HCT116 (cell line): ENCODE data around the gene RMI2. TPM values are rescaled to one million over a fixed set of nuclear protein-coding genes. Genes with fewer than 3 reads are reported as not detected.

Experiments
- ATAC-seq: fragments of 200-7000 bp; cut with Tn5 transposase; 2 replicates; pipeline ENCODE4 v1.9.1; 2020; ENCODE audit warnings: mild to moderate bottlenecking, moderate library complexity
- BruUV-seq: library from RNA; stranded (reverse); fragments of 400-500 nt; replicated peaks from 2 replicates; lab custom pipeline; 2021; lab: Mats Ljungman, UMichigan
- CTCF ChIA-PET: fragments of 300-600 bp; sonication (Branson Sonifier 250); formaldehyde crosslinking; loops from one replicate; lab custom pipeline; 2021; ENCODE audit warnings: antibody characterized with exemption; lab: Charles Lee
- POLR2A ChIA-PET: fragments of 300-600, 350-600 bp; sonication (Branson Sonifier 250); formaldehyde crosslinking; loops from one replicate; lab custom pipeline; 2021; ENCODE audit warnings: antibody characterized with exemption; lab: Charles Lee
- RAD21 ChIA-PET, 2 experiments: fragments of 300-600 bp; sonication (Branson Sonifier 250); formaldehyde crosslinking; loops; one replicate each; lab custom pipeline; 2023; ENCODE audit warnings: low total read pairs in 2 of 2; ENCODE audit not compliant: uncharacterized antibody in 2 of 2, unreplicated experiment in 2 of 2, low non-redundant PET in 1 of 2; lab: Charles Lee
- DNase-seq: peaks from one replicate; pipeline ENCODE4 v3.0.0-alpha.2; 2010; ENCODE audit warnings: low read depth, low spot score
- H2AFZ ChIP-seq: fragments of 200-600 bp; shearing (Covaris generic), sonication (generic); 2 replicates; pipeline ENCODE4 v1.6.1; 2017; ENCODE audit warnings: low read depth, mixed run types, mixed read lengths, antibody characterized with exemption, low read length; ENCODE audit not compliant: poor library complexity, severe bottlenecking
- H3K27ac ChIP-seq: 2 replicates; pipeline ENCODE4 v1.5.1; 2012; ENCODE audit warnings: low read depth, low read length
- H3K27me3 ChIP-seq: fragments of 200-600 bp; sonication (generic); 2 replicates; pipeline ENCODE4 v1.6.1; 2016; ENCODE audit warnings: mixed run types, low read length, mixed read lengths; ENCODE audit not compliant: insufficient read depth
- H3K36me3 ChIP-seq, 2 experiments: fragments of 200-500 bp in 1 of 2; fragments of 200-600 bp in 1 of 2; sonication (Bioruptor generic) in 1 of 2; sonication (generic) in 1 of 2; 2 replicates each; pipeline versions ENCODE4 v1.5.1 to v1.6.1; 2014 to 2016; ENCODE audit warnings: low read length in 2 of 2, inconsistent platforms in 1 of 2, mixed read lengths in 1 of 2, mixed run types in 1 of 2; ENCODE audit not compliant: insufficient read depth in 2 of 2, control insufficient read depth in 1 of 2
- H3K4me1 ChIP-seq, 2 experiments: fragments of 200-600 bp in 1 of 2; sonication (generic) in 1 of 2; 2 replicates each; pipeline versions ENCODE4 v1.5.1 to v1.6.1; 2012 to 2017; ENCODE audit warnings: low read length in 2 of 2, inconsistent platforms in 1 of 2, mild to moderate bottlenecking in 1 of 2, mixed read lengths in 1 of 2, mixed run types in 1 of 2, moderate library complexity in 1 of 2; ENCODE audit not compliant: insufficient read depth in 2 of 2, control insufficient read depth in 1 of 2
- H3K4me2 ChIP-seq: fragments of 200-600 bp; sonication (generic); 2 replicates; pipeline ENCODE4 v1.6.1; 2017; ENCODE audit warnings: mixed run types, low read length, mixed read lengths
- H3K4me3 ChIP-seq, 2 experiments: fragments of 200-600 bp in 1 of 2; sonication (generic) in 1 of 2; replicated peaks in 1 of 2; 2 replicates each; pipeline ENCODE4 v1.5.1; 2011 to 2016; ENCODE audit warnings: low read length in 2 of 2, control low read depth in 1 of 2, low read depth in 1 of 2, mild to moderate bottlenecking in 1 of 2, mixed read lengths in 1 of 2, mixed run types in 1 of 2
- H3K79me2 ChIP-seq: fragments of 200-600 bp; sonication (generic); 2 replicates; pipeline ENCODE4 v1.6.1; 2017; ENCODE audit warnings: mild to moderate bottlenecking, mixed run types, low read length, moderate library complexity, mixed read lengths; ENCODE audit not compliant: insufficient read depth
- H3K9ac ChIP-seq: fragments of 200-600 bp; sonication (generic); 2 replicates; pipeline ENCODE4 v1.6.1; 2016; ENCODE audit warnings: low read length, mixed read lengths
- H3K9me2 ChIP-seq: fragments of 200-600 bp; sonication (generic), shearing (Covaris generic); 2 replicates; pipeline ENCODE4 v1.6.1; 2017; ENCODE audit warnings: mixed run types, mild to moderate bottlenecking, moderate library complexity; ENCODE audit not compliant: insufficient read depth
- H3K9me3 ChIP-seq, 2 experiments: fragments of 200-500 bp in 1 of 2; fragments of 200-600 bp in 1 of 2; sonication (Bioruptor generic) in 1 of 2; sonication (generic) in 1 of 2; 2 replicates each; pipeline ENCODE4 v1.6.1; 2014 to 2017; ENCODE audit warnings: low read length in 2 of 2, mixed read lengths in 2 of 2, inconsistent platforms in 1 of 2, low read depth in 1 of 2, mild to moderate bottlenecking in 1 of 2, mixed run types in 1 of 2, moderate library complexity in 1 of 2; ENCODE audit not compliant: control insufficient read depth in 1 of 2, insufficient read depth in 1 of 2
- H4K20me1 ChIP-seq: fragments of 200-600 bp; sonication (generic), shearing (Covaris generic); 2 replicates; pipeline ENCODE4 v1.6.1; 2017; ENCODE audit warnings: mixed run types, mild to moderate bottlenecking, moderate library complexity; ENCODE audit not compliant: insufficient read depth
- CBX3 ChIP-seq: IDR thresholded peaks from 2 replicates; pipeline ENCODE4 v1.6.1; 2012; ENCODE audit warnings: low read depth
- EZH2 ChIP-seq: fragments of 200-600 bp; sonication (generic); IDR thresholded peaks from 2 replicates; pipeline ENCODE4 v1.6.1; 2017; ENCODE audit warnings: antibody characterized with exemption, mixed run types
- EZH2phosphoT487 ChIP-seq: fragments of 200-600 bp; IDR thresholded peaks from 2 replicates; pipeline ENCODE4 v1.6.1; 2018; ENCODE audit warnings: antibody characterized with exemption, borderline replicate concordance
- FOSL1 ChIP-seq: IDR thresholded peaks from 2 replicates; pipeline ENCODE4 v1.6.1; 2012; ENCODE audit warnings: low read depth
- POLR2A ChIP-seq: IDR thresholded peaks from 2 replicates; pipeline ENCODE4 v1.7.0; 2011; ENCODE audit warnings: borderline replicate concordance; ENCODE audit not compliant: insufficient read depth, insufficient read length; ENCODE audit errors: extremely low read depth
- POLR2AphosphoS5 ChIP-seq: IDR thresholded peaks from 2 replicates; pipeline ENCODE4 v1.6.1; 2011; ENCODE audit warnings: mild to moderate bottlenecking, low read depth, low read length, moderate library complexity
- RAD21 ChIP-seq: IDR thresholded peaks from 2 replicates; pipeline ENCODE4 v1.6.1; 2012; ENCODE audit warnings: low read depth, mild to moderate bottlenecking
- SIN3A ChIP-seq: IDR thresholded peaks from 2 replicates; pipeline ENCODE4 v1.6.1; 2012; ENCODE audit warnings: low read depth
- SP1 ChIP-seq: IDR thresholded peaks from 2 replicates; pipeline ENCODE4 v1.6.1; 2012; ENCODE audit warnings: low read depth
- SRF ChIP-seq: IDR thresholded peaks from 2 replicates; pipeline ENCODE4 v1.6.1; 2012; ENCODE audit warnings: low read depth
- ZFX ChIP-seq: fragments of 450-650 bp; IDR thresholded peaks from 2 replicates; pipeline ENCODE4 v1.6.1; 2017
- intact Hi-C: fragments of 100-400 bp; cut with micrococcal nuclease; formaldehyde crosslinking; loops from 2 replicates; pipeline ENCODE4 v1.10.0; 2022
- total RNA-seq: library from RNA; stranded (reverse); gene quantifications from one replicate; pipeline ENCODE4 v1.2.1, GENCODE V29; 2021; ENCODE audit not compliant: unreplicated experiment
- TF ChIP-seq, protein P1 (sequence below): IDR thresholded peaks from 2 replicates; pipeline ENCODE4 v1.6.1; 2011; ENCODE audit warnings: mild to moderate bottlenecking, low read length, moderate library complexity; ENCODE audit not compliant: insufficient replicate concordance; ENCODE audit errors: extremely low read depth
- TF ChIP-seq, protein P2 (sequence below), 3 experiments: fragments of 200-600 bp in 1 of 3; sonication (generic) in 1 of 3; IDR thresholded peaks in 2 of 3; conservative IDR thresholded peaks in 1 of 3; 2 replicates each; pipeline ENCODE4 v1.5.1; 2012 to 2017; ENCODE audit warnings: low read depth in 2 of 3, low read length in 2 of 3, antibody characterized with exemption in 1 of 3, borderline replicate concordance in 1 of 3, control low read depth in 1 of 3, mild to moderate bottlenecking in 1 of 3, mixed read lengths in 1 of 3, mixed run types in 1 of 3, moderate library complexity in 1 of 3; ENCODE audit not compliant: insufficient read depth in 1 of 3
- TF ChIP-seq, protein P3 (sequence below): IDR thresholded peaks from 2 replicates; pipeline ENCODE4 v1.6.1; 2012

The RMI2 gene
- total RNA-seq, 1 experiment from 2014 or later, result 19.9 TPM

DNA sequence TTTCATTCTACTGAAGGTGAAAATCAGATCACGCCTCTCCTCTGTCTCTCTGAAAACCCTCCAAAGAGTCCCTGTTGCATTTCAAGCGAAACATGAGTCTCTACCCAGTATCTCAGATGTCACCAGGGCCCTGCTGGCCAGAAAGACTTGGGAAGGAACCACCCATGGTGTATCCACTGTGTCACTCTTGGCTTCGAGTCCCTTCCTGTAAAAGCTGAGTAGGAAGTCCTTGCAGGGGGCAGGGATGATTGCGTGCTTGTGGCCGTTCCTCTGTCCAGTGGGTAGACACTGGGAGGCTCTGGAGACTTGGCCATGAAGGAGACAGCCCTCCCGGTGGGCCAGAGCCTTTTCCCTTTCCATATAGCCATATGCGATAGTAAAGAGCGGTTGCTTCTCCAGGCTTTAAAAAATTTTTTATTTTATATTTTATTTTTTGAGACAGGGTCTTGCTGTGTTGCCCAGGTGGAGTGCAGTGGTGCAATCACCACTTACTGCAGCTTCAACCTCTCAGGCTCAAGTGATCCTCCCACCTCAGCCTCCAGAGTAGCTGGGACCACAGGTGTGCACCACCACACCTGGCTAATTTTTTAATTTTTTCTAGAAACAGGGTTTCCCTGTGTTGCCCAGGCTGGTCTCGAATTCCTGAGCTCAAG, 19.0 kb upstream of the RMI2 start:
- TF ChIP-seq, protein P1, sequence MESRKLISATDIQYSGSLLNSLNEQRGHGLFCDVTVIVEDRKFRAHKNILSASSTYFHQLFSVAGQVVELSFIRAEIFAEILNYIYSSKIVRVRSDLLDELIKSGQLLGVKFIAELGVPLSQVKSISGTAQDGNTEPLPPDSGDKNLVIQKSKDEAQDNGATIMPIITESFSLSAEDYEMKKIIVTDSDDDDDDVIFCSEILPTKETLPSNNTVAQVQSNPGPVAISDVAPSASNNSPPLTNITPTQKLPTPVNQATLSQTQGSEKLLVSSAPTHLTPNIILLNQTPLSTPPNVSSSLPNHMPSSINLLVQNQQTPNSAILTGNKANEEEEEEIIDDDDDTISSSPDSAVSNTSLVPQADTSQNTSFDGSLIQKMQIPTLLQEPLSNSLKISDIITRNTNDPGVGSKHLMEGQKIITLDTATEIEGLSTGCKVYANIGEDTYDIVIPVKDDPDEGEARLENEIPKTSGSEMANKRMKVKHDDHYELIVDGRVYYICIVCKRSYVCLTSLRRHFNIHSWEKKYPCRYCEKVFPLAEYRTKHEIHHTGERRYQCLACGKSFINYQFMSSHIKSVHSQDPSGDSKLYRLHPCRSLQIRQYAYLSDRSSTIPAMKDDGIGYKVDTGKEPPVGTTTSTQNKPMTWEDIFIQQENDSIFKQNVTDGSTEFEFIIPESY, result no peak
- TF ChIP-seq EZH2phosphoT487, result no peak
- no peak for TF ChIP-seq SIN3A
- TF ChIP-seq, protein P2, sequence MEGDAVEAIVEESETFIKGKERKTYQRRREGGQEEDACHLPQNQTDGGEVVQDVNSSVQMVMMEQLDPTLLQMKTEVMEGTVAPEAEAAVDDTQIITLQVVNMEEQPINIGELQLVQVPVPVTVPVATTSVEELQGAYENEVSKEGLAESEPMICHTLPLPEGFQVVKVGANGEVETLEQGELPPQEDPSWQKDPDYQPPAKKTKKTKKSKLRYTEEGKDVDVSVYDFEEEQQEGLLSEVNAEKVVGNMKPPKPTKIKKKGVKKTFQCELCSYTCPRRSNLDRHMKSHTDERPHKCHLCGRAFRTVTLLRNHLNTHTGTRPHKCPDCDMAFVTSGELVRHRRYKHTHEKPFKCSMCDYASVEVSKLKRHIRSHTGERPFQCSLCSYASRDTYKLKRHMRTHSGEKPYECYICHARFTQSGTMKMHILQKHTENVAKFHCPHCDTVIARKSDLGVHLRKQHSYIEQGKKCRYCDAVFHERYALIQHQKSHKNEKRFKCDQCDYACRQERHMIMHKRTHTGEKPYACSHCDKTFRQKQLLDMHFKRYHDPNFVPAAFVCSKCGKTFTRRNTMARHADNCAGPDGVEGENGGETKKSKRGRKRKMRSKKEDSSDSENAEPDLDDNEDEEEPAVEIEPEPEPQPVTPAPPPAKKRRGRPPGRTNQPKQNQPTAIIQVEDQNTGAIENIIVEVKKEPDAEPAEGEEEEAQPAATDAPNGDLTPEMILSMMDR (IDR thresholded peaks at IDR 0.05 in 2 of 3, conservative IDR thresholded peaks at IDR 0.05 in 1 of 3; ENCODE audit: borderline replicate concordance in 1 of 3, insufficient read depth in 1 of 3, low read depth in 2 of 3, low read length in 2 of 3), result no peak
- TF ChIP-seq FOSL1, result no peak
- TF ChIP-seq POLR2AphosphoS5, result no peak
- TF ChIP-seq, protein P3, sequence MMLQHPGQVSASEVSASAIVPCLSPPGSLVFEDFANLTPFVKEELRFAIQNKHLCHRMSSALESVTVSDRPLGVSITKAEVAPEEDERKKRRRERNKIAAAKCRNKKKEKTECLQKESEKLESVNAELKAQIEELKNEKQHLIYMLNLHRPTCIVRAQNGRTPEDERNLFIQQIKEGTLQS, result no peak
- TF ChIP-seq RAD21, result no peak
- no peak for TF ChIP-seq CBX3
- no peak for TF ChIP-seq ZFX
- TF ChIP-seq SP1, result no peak
- TF ChIP-seq POLR2A, result no peak
- no peak for TF ChIP-seq SRF
- no peak for TF ChIP-seq EZH2
- CTCF ChIA-PET, result interaction anchor here (1.3 kb wide), 1 partner anchor 30 kb away, joined by 3 read pairs; no protein-coding TSS in a partner anchor
- H3K27me3 ChIP-seq, result no peaks in the 10 kb centered on the region
- intact Hi-C loops, result no loop called here
- no peaks in the 10 kb centered on the region for H3K79me2 ChIP-seq
- RAD21 ChIA-PET, result no interaction called here
- no peak overlapping the region for H3K4me3 ChIP-seq
- ATAC-seq, result no peak
- POLR2A ChIA-PET, result no interaction called here
- peaks cover 19 to 27% of the 10 kb centered on the region in 2 experiments; a peak in 3 of 4 replicates for H3K4me1 ChIP-seq
- no peaks in the 10 kb centered on the region for H3K9me3 ChIP-seq
- H3K36me3 ChIP-seq, result no peaks in the 10 kb centered on the region
- no peak overlapping the region for H3K27ac ChIP-seq
- no peak overlapping the region for H3K9ac ChIP-seq
- BruUV-seq, result no TSS peak
- H2AFZ ChIP-seq, result no peak overlapping the region
- no peaks in the 10 kb centered on the region for H3K9me2 ChIP-seq
- no peaks in the 10 kb centered on the region for H4K20me1 ChIP-seq
- H3K4me2 ChIP-seq, result no peak overlapping the region
- no peak for DNase-seq
